SIG-M5 treated with dmso at 0.1 percent for 504 hours (cell line): ENCODE measurements around the gene ASGR2.
"Not testable (repeated sequence)": the region's sequence is repeated elsewhere in the genome, so short reads cannot be mapped to it uniquely, and the experiment has no call there.

Experiments
- DNase-seq: peaks from one replicate; lab custom pipeline; 2025; ENCODE audit not compliant: unreplicated experiment; lab: John Stamatoyannopoulos, UW

Gene ASGR2

DNA sequence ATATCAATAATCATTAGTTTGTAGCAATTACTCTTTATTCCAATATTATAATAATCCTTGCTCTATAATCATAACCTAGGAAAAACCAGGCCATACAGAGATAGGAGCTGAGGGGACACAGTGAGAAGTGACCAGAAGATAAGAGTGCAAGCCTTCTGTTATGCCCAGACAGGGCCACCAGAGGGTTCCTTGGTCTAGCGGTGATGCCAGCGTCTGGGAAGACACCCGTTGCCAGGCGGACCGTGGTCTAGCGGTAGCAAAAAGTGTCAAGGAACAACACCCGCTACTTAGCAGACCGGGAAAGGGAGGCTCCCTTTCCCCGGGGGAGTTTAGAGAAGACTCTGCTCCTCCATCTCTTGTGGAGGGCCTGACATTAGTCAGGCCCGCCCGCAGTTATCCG lies 11.8 kb upstream of the ASGR2 start:
- not testable (repeated sequence) for DNase-seq

DNA sequence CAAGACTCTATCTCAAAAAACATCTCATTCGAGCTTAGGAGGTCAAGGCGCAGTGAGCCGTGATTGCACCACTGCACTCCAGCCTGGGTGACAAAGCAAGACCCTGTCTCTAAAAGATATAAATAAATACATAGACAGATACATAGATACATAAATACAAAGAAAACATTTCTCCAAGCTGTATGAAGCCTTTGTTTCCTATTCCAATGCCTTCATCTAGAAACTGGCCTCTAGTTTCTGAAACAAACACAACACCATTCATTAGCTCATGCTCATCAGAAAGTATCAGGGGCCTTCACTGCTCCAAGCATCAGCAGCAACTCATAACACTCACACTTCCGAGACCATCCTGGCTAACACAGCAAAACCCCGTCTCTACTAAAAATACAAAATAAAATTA lies 10.3 kb upstream of the ASGR2 start:
- DNase-seq, result no peak

DNA sequence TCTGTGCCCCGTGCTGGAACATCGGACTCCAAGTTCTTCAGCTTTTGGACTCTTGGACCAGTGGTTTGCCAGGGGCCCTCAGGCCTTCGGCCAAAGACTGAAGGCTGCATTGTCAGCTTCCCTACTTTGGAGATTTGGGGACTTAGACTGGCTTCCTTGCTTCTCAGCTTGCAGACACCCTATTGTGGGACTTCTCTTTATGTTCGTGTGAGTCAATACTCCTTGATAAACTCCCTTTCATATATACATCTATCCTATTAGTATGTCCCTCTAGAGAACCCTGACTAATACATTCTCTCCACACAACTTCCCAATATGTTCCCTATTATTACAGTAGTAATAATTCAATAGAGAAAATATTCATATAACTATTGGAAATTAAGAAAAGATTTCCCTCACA lies 9.2 kb upstream of the ASGR2 start:
- DNase-seq, result no peak

DNA sequence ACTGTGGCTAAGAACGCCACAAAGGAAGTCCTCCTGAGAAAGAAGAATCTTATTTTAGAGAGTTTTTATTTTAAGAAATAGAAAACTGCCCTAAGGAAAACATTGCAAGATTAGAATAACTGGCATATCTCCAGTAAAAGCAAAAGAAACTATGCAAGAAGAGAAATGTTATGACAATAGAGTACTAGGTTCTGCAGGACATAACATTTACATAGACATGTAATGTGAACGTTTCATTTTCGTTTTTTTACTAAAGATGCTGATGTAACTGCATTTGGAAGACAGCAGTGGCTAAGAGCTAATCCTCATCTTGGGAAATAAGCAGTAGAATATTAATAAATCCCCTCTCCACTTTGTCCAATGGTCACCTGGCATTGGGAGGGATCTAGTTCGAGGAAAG lies 7.8 kb upstream of the ASGR2 start:
- no peak for DNase-seq

DNA sequence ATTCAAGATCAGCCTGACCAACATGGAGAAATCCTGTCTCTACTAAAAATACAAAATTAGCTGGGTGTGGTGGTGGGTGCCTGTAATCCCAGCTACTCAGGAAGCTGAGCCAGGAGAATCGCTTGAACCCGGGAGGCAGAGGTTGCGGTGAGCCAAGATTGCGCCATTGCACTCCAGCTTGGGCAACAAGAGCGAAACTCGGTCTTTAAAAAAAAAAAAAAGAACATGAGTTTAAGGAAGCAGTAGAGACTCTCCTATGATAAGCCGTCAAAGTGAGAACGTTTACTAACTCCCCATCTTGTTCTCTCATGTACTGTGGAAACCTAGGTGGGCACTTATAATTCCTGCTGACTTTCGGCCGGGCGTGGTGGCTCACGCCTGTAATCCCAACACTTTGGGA lies 6.0 kb upstream of the ASGR2 start:
- DNase-seq, result peak; percentile 79

DNA sequence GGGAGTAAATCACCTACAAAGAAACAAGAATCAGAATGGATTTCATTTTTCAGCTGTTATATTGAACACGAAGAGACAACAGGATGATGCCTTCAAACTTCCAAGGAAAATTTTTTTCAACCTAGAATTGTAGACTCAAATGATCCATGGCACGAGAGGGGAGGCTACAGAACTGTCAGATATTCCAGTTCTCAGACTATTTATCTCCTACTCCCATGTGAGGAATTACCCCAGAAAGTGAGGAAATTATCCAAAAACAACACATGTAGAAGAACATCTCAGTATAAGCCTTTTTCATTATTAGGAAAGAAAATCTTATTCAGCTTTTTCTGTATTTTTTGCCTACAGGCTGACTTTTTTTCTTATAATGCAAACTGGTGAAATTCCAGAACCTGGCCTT lies 5.5 kb upstream of the ASGR2 start:
- no peak for DNase-seq

DNA sequence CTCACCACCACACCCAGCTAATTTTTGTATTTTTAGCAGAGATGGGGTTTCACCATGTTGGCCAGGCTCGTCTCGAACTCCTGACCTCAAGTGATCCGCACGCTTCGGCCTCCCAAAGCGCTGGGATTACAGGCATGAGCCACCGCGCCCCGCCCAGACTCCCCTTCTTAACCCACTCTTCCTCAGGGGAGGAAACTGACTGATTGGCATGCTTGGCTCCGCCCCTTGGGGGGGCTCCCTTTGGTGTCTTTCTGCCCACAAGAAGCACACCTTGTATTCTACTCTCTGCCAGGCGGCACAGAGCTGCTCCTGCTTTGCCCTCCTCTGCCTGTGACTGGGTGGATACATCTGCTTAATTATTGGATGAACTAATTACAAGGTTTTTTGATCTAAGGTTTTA lies 4.7 kb upstream of the ASGR2 start:
- DNase-seq, result no peak

DNA sequence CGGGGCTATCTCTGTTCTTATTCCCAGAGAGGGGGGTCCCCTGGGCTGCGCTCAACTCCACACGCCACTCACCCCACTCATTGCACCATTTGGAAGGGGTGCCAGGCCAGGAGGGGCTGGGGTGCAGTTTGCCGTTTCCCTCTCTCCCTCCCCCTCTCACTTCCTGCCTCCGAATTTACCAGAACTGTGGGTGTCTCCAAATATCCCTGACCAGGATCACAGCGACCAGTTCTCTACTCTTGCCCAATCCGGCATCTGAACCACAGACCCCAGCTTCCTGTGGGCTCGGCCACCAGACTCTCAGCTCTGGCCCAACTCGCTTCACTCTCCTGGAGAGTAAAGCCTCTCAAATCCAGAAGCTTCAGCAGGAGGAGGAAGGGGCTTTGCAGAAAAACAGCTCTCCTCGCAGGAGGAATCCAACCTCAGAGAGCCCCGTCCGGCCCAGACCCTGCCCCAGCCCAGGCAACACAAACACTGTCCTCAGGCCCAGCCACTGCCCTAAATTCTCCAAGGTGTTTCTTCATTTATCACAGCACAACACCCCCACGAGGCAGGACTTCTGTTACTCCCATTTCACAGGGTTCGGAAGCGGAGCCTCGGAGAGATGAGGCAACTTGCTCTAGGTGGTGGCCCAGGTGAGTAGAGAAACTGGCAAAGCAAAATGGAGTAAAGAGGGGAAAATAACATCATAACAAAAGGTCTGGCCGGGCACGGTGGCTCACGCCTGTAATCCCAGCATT lies 423 bp upstream of the ASGR2 start:
- peak; percentile 7 for DNase-seq

DNA sequence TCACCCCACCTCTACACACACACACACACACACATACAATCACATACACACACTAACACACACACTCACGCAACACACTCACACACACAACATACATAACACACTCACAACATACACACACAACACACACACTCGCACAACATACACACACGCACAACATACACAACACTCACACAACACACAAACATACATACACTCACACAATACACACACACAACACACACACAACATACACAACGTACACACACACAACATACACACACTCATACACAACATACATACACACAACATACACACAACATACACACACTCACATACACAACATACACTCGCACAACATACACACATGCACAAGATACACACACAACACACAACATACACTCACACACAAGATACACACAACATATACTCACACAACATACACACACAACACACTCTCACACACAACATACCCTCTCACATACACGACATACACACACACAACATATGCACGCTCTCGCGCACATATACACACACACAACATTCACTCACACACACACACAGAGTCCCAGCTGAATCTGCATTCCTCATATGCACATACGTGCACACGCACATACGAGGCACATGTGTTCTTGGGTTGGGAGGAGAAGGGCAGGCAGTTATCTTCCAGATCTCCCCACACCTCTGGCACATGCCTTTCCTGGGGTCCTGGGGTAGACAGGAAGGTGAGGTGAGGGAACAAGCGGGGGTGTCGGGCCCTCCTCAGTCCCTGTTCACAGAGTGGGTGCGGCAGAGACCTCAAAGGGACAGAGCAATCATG lies 1.1 kb downstream of the ASGR2 start:
- no peak for DNase-seq

DNA sequence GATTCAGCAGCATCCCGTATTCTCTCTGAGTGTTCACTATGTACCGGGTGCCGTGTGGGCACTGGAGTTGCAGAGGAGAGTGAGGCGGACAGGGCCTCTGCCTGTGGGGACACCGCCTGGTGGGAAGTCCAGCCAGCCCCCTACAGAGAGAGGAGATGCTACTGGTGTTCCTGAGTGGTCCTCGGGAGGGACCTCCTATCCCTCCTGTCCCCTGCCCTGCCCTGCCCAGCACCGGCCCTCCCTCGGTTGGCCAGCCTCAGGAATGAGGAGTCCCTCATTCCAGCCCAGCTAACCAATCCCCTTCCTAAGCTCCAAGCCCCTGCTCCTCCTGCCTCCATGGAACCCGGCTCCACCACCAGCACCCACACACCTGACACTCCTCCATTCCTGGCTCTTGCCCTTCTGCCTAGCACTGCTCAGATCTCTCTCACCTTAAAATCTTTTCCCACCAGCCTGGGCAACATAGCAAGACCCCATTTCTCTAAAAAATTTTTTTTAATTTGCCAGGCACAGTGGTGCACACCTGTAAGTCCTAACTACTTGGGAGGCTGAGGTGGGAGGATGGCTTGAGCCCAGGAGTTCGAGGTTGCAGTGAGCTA lies 2.0 kb downstream of the ASGR2 start:
- DNase-seq, result no peak

DNA sequence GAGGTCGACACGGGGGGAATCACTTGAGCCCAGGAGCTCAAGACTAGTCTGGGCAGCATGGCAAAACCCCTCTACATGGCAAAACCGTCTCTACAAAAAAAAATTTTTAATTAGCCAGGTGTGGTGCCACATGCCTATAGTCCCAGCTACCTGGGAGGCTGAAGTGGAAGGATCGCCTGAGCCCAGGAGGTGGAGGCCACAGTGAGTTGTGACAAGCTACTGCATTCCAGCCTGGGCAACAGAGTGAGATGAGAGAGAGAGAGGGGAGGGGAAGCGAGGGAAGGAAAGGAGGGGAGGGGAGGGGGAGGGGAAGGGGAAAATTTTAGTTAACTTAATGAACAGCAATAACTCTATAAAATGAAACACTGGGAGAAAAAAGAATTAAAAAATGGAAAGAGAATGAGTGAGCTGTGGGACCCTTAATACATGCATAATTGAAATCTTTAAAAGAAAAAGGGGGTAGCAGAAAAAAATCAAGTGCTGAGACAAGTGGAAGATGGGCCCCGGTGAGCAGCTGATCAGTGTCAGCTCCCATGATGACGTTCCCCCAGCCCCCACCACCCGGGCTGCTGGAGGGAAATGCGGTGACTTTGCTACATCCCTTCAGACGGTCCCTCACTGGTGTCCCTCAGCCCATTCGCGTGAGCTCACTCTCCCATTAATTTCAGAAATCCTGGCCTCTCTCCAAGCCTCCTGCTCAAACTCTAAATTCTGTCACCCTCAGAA lies 2.7 kb downstream of the ASGR2 start:
- DNase-seq, result no peak

DNA sequence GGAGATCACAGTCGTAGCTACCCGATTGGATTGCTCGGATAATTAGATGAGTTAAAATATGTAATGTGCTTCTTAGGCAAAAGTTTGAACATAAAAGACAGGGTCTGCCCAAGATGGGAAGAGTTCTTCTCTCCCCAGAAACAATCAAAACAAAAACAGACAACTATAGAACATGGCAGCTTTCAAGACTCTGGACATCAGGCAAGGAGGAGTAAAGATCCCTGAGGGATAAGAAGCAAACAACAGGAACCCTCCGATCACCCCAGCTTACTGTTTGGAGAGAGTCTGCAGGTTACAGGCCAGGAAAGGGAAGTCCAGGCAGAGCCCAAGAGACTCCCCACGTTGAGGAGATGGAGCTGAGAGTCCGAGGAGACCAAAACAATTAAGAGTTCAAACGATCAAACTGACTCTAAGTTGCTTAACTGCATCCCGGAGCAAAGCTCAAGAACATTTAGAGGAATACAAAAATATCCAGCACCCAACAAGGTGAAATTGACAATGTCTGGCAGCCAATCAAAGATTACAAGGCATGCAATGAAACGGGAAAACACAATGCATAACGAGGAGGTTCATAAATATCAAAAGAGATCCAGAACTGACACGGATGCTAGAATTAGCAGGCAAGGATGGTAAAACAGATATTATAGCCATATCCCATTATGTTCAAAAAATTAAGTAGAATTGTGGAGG lies 3.9 kb downstream of the ASGR2 start:
- no peak for DNase-seq

DNA sequence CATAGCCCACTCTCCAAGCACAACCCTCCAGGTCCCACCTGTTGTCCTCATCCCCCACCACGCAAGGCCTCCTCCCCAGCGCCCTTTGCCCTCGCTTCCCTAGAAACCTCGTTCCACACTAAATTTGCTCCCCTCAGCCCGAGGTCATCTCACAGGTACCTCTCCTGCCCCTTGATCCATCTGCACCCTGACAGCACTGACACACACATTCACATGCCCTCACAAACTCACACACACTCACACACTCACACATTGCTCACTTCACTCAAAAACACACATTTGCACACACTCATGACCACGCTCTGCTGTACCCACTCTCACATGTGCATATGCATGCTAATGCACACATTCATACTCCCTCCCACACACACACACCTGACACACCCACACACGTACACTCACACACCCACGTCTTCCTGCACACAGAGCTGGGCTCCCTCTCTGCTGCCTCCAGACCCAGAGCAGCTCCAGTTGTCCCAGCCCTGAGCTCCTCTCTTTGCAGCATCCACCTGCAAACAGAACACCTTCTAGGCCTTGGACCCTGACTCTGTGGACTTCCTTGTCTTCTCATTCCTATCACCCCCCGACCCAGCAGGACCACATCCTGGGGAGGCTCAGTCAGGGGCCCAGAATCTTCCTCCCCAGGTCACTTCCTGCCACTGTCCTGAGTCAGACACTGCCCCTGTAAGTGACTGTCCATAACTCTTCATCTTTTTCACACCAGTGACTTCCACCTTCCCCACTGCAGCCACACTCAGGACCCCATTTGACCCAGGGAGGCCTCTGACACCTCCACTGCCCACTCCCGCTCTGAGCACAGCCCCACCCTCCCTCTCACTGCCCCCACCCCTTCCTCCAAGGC lies 4.9 kb downstream of the ASGR2 start:
- no peak for DNase-seq

DNA sequence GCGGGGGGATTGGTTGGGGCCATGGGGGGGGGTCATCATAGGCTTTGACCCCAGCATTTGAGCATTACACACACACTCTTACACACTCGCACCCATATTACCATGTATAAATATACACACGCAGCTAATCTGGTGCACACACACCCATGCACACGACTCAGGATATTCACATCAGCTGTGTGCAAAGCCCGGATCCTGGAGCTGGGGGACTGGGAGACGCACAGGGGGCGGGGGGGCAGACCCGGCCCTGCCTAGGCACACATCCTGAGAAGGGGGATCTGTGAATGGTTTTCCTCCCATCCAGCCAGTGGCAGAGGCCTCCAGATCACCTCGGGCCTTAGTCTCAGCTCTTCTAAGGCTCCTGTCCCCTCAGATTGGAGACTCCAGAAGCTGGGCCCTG lies 5.6 kb downstream of the ASGR2 start:
- no peak for DNase-seq

DNA sequence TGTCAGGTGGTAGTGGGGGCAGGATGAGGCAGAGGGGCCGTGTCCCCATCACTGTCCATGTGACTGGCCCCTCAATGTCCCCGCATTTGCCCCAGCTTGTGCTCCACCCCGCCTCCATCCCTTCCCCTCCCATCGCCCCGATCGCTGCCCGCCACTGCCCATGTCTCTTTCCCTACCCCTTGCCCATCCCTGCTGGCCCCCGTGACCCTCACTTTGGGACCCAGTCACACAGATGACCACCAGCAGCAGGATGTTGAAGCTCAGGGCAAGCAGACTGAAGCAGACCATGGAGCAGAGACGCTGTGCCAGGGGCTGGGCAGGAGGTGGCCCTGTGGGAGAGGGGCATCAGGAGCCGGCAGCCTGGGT lies 6.1 kb downstream of the ASGR2 start:
- no peak for DNase-seq

DNA sequence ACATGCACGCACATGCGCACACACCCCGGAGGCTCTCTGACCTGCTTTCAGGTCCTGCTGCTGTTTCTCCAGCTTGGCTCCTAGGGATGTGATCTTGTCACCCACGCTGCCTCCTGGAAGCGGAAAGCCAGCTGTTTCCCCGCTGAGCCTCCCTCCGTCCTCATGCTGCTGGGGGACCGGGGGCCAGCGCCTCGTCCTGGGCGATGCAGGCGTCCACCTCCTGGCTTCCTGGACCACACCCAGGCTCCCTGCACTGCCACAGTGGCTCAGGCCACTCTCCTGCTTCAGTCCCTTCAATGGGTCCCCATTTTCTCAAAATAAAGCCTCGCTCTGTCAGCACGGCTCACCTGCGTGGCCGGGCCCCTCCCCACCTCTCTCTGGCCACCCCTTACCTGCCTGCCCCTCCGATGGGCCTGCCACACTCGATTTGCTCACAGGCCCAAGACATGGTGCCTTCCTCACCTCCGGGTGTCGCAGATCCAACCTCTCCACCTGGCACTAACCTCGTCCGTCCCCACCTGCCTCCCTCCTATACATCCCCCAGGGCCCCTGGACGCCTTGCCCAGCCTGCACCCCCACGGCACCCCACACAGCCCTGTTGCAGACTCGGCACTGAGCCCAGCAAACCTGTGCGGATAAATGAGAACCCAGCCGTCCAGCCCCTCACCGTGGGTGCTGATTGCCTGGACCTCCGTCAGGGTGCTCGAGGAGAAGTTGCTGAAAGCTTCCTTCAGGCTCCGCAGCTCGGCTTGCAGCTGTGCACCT lies 6.6 kb downstream of the ASGR2 start:
- no peak for DNase-seq

DNA sequence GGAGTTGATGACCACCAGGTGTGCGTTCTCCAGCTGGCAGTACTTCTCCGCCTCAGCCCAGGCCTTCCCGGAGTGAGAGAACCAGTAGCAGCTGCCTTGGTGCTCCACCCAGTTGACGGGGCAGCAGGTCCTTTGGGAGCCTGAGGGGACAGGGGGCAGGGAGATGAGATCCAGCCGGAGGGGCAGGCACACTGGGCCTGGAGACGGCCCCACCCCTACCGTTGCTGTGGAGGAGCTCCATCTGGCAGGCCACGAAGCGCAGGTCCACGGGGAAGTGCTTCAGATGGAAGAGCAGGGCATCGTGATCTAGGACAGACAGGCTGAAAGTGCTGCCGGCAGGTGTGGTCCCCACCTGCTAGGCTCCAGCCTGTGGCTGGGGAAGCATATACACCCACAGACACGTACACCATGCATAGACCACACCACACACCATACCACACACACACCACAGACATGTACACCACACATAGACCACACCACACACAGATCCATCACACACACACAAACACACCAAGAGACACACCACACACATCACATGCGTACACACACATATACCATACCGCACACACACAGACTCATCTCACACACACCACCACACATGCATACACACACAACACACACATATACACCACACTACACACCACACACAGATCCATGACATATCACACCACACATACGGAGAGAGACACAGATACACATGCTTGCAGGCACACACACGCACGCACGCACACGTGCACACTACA lies 7.4 kb downstream of the ASGR2 start:
- DNase-seq, result no peak

DNA sequence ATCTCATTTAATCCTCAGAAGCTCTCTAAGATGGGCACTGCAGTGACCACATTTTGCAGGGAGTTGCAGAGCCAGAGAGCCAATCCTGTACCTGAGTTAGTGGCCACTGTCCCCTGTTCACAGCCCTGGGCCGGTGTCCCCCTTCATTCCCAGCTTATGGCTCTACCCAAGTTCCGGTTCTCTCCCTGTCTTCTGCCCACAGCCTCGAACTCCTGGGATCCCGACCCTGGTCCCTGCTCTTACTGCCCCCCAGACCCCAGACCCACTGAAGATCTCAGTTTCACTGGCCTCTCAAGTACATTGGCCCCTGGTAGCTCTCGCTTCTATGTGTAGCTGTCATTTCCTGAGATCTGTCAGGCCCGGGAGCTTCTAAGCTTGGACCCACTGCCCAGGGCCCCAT lies 12.2 kb downstream of the ASGR2 start:
- DNase-seq, result no peak

DNA sequence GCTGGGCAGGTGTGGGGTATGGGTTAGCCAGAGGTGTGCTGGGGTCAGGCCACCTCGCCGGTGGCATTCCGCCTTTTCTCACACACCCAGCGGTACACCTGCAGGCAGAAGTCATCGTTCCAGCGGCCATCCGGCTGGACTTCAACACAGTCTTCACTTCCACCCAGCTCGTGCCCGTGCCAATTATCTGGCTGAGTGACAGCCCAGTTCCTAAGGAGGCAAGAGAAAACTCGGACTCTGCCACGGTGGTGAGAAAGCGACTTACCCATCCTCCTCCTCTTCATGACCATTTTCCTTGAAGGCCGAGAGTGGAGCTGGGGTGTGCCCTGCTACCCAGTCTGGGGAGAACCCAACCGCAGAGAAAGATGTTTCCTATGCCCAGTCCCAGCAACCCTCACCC lies 13.1 kb downstream of the ASGR2 start:
- no peak for DNase-seq
